ENCODE data around the gene LATS2. TPM values are rescaled to one million over a fixed set of nuclear protein-coding genes. Genes with fewer than 3 reads are reported as not detected.

Gene LATS2
- total RNA-seq, 1 donor from 2014 or later, result 29.8 TPM

- no peak overlapping the region for H3K4me3 Mint-ChIP-seq (ENCODE audit: unreplicated experiment)
- peaks cover 4% of the 10 kb centered on the region for H3K27me3 Mint-ChIP-seq (ENCODE audit: unreplicated experiment)
- no peak for DNase-seq (ENCODE audit: low spot score)
- no peaks in the 10 kb centered on the region for H3K9me3 Mint-ChIP-seq (ENCODE audit: unreplicated experiment)
- peaks cover 20% of the 10 kb centered on the region for H3K4me1 Mint-ChIP-seq (ENCODE audit: unreplicated experiment)
- H3K36me3 Mint-ChIP-seq (ENCODE audit: low read depth, unreplicated experiment), result no peaks in the 10 kb centered on the region
- H3K27ac Mint-ChIP-seq (ENCODE audit: unreplicated experiment), result no peak overlapping the region
- TF ChIP-seq CTCF (IDR thresholded peaks at IDR 0.05; ENCODE audit: unreplicated experiment), result no peak
Measured at GRCh38 chr13:21069561-21070004, 8.2 kb upstream of the LATS2 start.

GRCh38 chr13:21067848-21068247, 6.5 kb upstream of the LATS2 start:
- no peak for TF ChIP-seq CTCF (IDR thresholded peaks at IDR 0.05; ENCODE audit: unreplicated experiment)
- H3K27ac Mint-ChIP-seq (ENCODE audit: unreplicated experiment), result no peak overlapping the region
- peaks cover 9% of the 10 kb centered on the region for H3K4me1 Mint-ChIP-seq (ENCODE audit: unreplicated experiment)
- H3K4me3 Mint-ChIP-seq (ENCODE audit: unreplicated experiment), result no peak overlapping the region
- no peaks in the 10 kb centered on the region for H3K36me3 Mint-ChIP-seq (ENCODE audit: low read depth, unreplicated experiment)
- peaks cover 4% of the 10 kb centered on the region for H3K27me3 Mint-ChIP-seq (ENCODE audit: unreplicated experiment)
- no peaks in the 10 kb centered on the region for H3K9me3 Mint-ChIP-seq (ENCODE audit: unreplicated experiment)
- no peak for DNase-seq (ENCODE audit: low spot score)

GRCh38 chr13:21066946-21067345, 5.6 kb upstream of the LATS2 start:
- H3K4me1 Mint-ChIP-seq (ENCODE audit: unreplicated experiment), result peaks cover 4% of the 10 kb centered on the region
- H3K27me3 Mint-ChIP-seq (ENCODE audit: unreplicated experiment), result peaks cover 6% of the 10 kb centered on the region
- no peak for TF ChIP-seq CTCF (IDR thresholded peaks at IDR 0.05; ENCODE audit: unreplicated experiment)
- no peaks in the 10 kb centered on the region for H3K36me3 Mint-ChIP-seq (ENCODE audit: low read depth, unreplicated experiment)
- no peak overlapping the region for H3K27ac Mint-ChIP-seq (ENCODE audit: unreplicated experiment)
- no peak overlapping the region for H3K4me3 Mint-ChIP-seq (ENCODE audit: unreplicated experiment)
- H3K9me3 Mint-ChIP-seq (ENCODE audit: unreplicated experiment), result no peaks in the 10 kb centered on the region
- no peak for DNase-seq (ENCODE audit: low spot score)

- H3K36me3 Mint-ChIP-seq (ENCODE audit: low read depth, unreplicated experiment), result peaks cover 5% of the 10 kb centered on the region
- H3K27ac Mint-ChIP-seq (ENCODE audit: unreplicated experiment), result no peak overlapping the region
- no peaks in the 10 kb centered on the region for H3K9me3 Mint-ChIP-seq (ENCODE audit: unreplicated experiment)
- peaks cover 9% of the 10 kb centered on the region for H3K27me3 Mint-ChIP-seq (ENCODE audit: unreplicated experiment)
- DNase-seq (ENCODE audit: low spot score), result no peak
- H3K4me1 Mint-ChIP-seq (ENCODE audit: unreplicated experiment), result no peaks in the 10 kb centered on the region
- TF ChIP-seq CTCF (IDR thresholded peaks at IDR 0.05; ENCODE audit: unreplicated experiment), result no peak
- no peak overlapping the region for H3K4me3 Mint-ChIP-seq (ENCODE audit: unreplicated experiment)
Measured at GRCh38 chr13:21065686-21066085, 4.3 kb upstream of the LATS2 start.

GRCh38 chr13:21063031-21063430, 1.6 kb upstream of the LATS2 start:
- no peak for TF ChIP-seq CTCF (IDR thresholded peaks at IDR 0.05; ENCODE audit: unreplicated experiment)
- no peak overlapping the region for H3K4me3 Mint-ChIP-seq (ENCODE audit: unreplicated experiment)
- H3K9me3 Mint-ChIP-seq (ENCODE audit: unreplicated experiment), result no peaks in the 10 kb centered on the region
- H3K27ac Mint-ChIP-seq (ENCODE audit: unreplicated experiment), result no peak overlapping the region
- H3K27me3 Mint-ChIP-seq (ENCODE audit: unreplicated experiment), result peaks cover 12% of the 10 kb centered on the region
- no peak for DNase-seq (ENCODE audit: low spot score)
- peaks cover 9% of the 10 kb centered on the region for H3K4me1 Mint-ChIP-seq (ENCODE audit: unreplicated experiment)
- H3K36me3 Mint-ChIP-seq (ENCODE audit: low read depth, unreplicated experiment), result peaks cover 5% of the 10 kb centered on the region
